ENCODE measurements around the gene MMP14.

Gene MMP14

DNA sequence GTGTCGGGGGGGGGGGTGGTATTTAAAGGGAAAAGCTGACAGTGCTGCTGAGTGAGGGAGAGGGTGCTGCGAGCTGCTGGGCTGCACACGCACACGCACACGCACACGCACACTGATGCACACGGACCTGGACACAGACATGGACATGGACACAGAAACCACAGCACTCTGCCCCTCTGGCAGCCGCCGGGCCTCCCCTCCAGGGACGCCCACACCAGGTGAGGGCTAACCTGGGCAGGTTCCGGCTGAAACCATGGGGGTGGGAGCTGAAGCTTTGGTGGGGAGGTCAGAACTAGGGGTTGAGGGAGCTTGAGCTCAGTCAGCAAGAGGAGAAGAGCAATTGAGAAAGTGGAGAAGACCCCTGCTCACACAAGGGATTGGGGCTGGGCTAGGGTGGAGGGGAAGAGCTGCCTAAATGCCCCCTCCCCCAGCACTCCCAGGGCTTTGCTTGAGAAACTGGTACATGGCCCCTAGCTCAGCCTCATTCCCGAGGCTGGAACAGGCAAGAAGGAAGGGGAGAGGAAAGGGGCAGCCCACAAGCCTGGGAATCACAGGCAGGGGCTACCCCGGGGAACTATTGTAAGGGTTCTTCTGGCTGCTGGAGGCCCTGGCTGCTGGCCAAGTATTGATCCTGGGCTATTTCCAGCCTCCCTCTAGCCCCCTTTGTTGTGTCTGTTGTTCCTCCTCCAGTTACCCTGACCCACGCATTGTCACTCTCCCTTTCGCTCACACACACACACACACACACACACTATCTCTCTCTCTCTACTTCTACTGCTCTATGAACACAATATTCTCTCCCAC is 47.0 kb downstream of the MMP14 start, which contains the start of gene REM2:
Gene REM2 (plus strand): TSS at position 50 of the 804 bp plus-strand sequence. CDS start 66 bp downstream, at position 116.
- Histone ChIP-seq H3K79me2 (ENCODE audit: low read length) (no peaks in the 10 kb centered on the region), H4K20me1 (ENCODE audit: insufficient read depth, low read length) (no peaks in the 10 kb centered on the region), H3K4me2 (ENCODE audit: low read depth, low read length) (no peak within 1 kb of the TSS), H3K4me1 (ENCODE audit: low read length) (peaks cover 5% of the 10 kb centered on the region; the same call in 1 of the 2 replicates), H3K9ac (ENCODE audit: low read length) (no peak within 1 kb of the TSS), H2AFZ (ENCODE audit: low read length) (no peak within 1 kb of the TSS), H3K27me3 (replicated peaks; ENCODE audit: insufficient read depth, low read length) (no peaks in the 10 kb centered on the region), H3K4me3 (ENCODE audit: low read length) (no peak within 1 kb of the TSS), H3K27ac (ENCODE audit: low read length) (no peak within 1 kb of the TSS), H3F3A (ENCODE audit: insufficient read depth, low read length) (peaks cover 21% of the 10 kb centered on the region), H3K9me3 (replicated peaks; ENCODE audit: insufficient read depth, low read length) (no peaks in the 10 kb centered on the region), H3K36me3 (replicated peaks; ENCODE audit: insufficient read depth, low read length) (no peaks in the 10 kb centered on the region), H3K9me2 (replicated peaks; ENCODE audit: insufficient read depth, low read length) (no peaks in the 10 kb centered on the region)
- DNase-seq, result no peak
- no peak for TF ChIP-seq CTCF (IDR thresholded peaks at IDR 0.05; ENCODE audit: low read length)
- no peak for TF ChIP-seq EZH2 (optimal IDR thresholded peaks at IDR 0.05; ENCODE audit: low read depth, low read length)
- no peak for TF ChIP-seq EZH2phosphoT487 (IDR thresholded peaks at IDR 0.05; ENCODE audit: low read length)

- no peaks in the 10 kb centered on the region for H3K9me2 ChIP-seq (replicated peaks; ENCODE audit: insufficient read depth, low read length)
- no peaks in the 10 kb centered on the region for H4K20me1 ChIP-seq (ENCODE audit: insufficient read depth, low read length)
- H3K27ac ChIP-seq (ENCODE audit: low read length), result no peak overlapping the region
- peaks cover 21% of the 10 kb centered on the region for H3F3A ChIP-seq (ENCODE audit: insufficient read depth, low read length)
- no peak overlapping the region for H3K4me3 ChIP-seq (ENCODE audit: low read length)
- no peaks in the 10 kb centered on the region for H3K27me3 ChIP-seq (replicated peaks; ENCODE audit: insufficient read depth, low read length)
- H3K4me2 ChIP-seq (ENCODE audit: low read depth, low read length), result no peak overlapping the region
- TF ChIP-seq EZH2phosphoT487 (IDR thresholded peaks at IDR 0.05; ENCODE audit: low read length) (no peak), EZH2 (optimal IDR thresholded peaks at IDR 0.05; ENCODE audit: low read depth, low read length) (no peak), CTCF (IDR thresholded peaks at IDR 0.05; ENCODE audit: low read length) (no peak)
- no peak overlapping the region for H3K9ac ChIP-seq (ENCODE audit: low read length)
- no peaks in the 10 kb centered on the region for H3K9me3 ChIP-seq (replicated peaks; ENCODE audit: insufficient read depth, low read length)
- no peaks in the 10 kb centered on the region for H3K36me3 ChIP-seq (replicated peaks; ENCODE audit: insufficient read depth, low read length)
- no peaks in the 10 kb centered on the region for H3K79me2 ChIP-seq (ENCODE audit: low read length)
- peaks cover 5% of the 10 kb centered on the region; the same call in 1 of the 2 replicates for H3K4me1 ChIP-seq (ENCODE audit: low read length)
- H2AFZ ChIP-seq (ENCODE audit: low read length), result no peak overlapping the region
- DNase-seq, result no peak
Observed at GRCh38 chr14:22884076-22884737, 47.8 kb downstream of the MMP14 start.

DNA sequence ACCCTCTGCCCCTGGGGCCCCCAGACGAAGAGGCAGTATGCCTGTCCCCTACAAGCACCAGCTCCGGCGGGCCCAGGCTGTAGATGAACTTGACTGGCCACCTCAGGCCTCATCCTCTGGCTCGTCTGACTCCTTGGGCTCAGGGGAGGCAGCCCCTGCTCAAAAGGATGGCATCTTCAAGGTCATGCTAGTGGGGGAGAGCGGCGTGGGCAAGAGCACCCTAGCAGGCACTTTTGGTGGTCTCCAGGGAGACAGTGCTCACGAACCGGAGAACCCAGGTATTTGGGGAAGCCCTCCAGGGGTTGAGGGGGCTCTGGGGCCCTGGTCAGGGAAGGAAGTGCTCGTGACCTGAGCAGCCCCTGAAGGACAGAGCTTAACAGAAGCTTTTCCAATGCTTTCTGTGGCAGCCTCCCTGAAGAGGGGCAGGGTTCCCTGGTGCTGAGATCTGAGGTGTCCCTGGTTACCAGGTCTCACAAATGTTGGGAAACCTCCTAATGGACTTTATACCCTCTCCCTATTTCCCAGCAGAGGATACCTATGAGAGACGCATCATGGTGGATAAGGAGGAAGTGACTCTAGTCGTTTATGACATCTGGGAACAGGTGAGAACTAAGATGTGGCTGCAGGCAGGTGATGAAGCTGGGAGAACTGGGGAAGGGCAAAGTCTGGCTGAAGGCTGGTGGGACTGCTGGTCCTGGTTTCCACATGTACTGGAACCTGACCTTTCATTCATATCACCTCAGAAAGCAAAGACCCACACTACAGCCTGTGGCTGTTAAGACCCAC is 48.5 kb downstream of the MMP14 start:
- Histone ChIP-seq H3K4me1 (ENCODE audit: low read length) (peaks cover 5% of the 10 kb centered on the region; the same call in 1 of the 2 replicates), H3K79me2 (ENCODE audit: low read length) (no peaks in the 10 kb centered on the region), H3F3A (ENCODE audit: insufficient read depth, low read length) (peaks cover 24% of the 10 kb centered on the region)

More for the DNA sequence above, 48.5 kb downstream of the MMP14 start:
- Histone ChIP-seq H3K9ac (ENCODE audit: low read length) (no peak overlapping the region), H3K4me2 (ENCODE audit: low read depth, low read length) (no peak overlapping the region), H3K4me3 (ENCODE audit: low read length) (no peak overlapping the region), H3K27me3 (replicated peaks; ENCODE audit: insufficient read depth, low read length) (no peaks in the 10 kb centered on the region), H3K36me3 (replicated peaks; ENCODE audit: insufficient read depth, low read length) (no peaks in the 10 kb centered on the region), H3K9me3 (replicated peaks; ENCODE audit: insufficient read depth, low read length) (no peaks in the 10 kb centered on the region), H3K9me2 (replicated peaks; ENCODE audit: insufficient read depth, low read length) (no peaks in the 10 kb centered on the region), H2AFZ (ENCODE audit: low read length) (no peak overlapping the region), H3K27ac (ENCODE audit: low read length) (no peak overlapping the region), H4K20me1 (ENCODE audit: insufficient read depth, low read length) (no peaks in the 10 kb centered on the region)
- TF ChIP-seq EZH2phosphoT487 (IDR thresholded peaks at IDR 0.05; ENCODE audit: low read length) (no peak), CTCF (IDR thresholded peaks at IDR 0.05; ENCODE audit: low read length) (no peak), EZH2 (optimal IDR thresholded peaks at IDR 0.05; ENCODE audit: low read depth, low read length) (no peak)
- no peak for DNase-seq

All from MM.1S (cell line).